ENCODE data around the gene HSD17B12. TPM values are rescaled to one million over a fixed set of nuclear protein-coding genes. Genes with fewer than 3 reads are reported as not detected.

HSD17B12 gene
- total and polyA plus RNA-seq, 2 donors (not counting 3 experiments of a cell fraction or from before 2014, with no cell fraction given): 41.5 to 96.5 TPM

DNA sequence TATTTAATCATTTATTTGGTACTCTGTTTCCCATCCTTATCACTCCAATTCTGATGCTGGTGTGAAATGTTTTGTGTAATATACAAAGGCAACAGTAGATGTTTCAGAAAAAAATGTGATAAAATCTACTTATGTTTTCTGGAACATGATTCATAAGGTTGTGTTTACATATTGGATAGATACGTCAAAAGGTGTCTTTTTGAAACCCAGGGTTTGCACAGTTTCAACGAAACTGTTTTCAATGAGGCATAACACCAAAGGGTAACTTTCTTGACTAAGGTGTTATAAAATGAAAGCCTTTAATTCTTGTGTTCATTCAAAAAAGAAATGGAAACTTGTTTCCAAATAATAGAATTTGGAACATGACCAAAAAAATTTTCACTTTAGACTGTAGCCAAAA, 33.8 kb upstream of the HSD17B12 start:
- H3K4me2 ChIP-seq (ENCODE audit: insufficient read depth, low read length): no peak overlapping the region
- no peak for TF ChIP-seq POLR2AphosphoS5 (IDR thresholded peaks at IDR 0.05; ENCODE audit: insufficient read depth, low read depth, low read length)
- TF ChIP-seq, protein P1, sequence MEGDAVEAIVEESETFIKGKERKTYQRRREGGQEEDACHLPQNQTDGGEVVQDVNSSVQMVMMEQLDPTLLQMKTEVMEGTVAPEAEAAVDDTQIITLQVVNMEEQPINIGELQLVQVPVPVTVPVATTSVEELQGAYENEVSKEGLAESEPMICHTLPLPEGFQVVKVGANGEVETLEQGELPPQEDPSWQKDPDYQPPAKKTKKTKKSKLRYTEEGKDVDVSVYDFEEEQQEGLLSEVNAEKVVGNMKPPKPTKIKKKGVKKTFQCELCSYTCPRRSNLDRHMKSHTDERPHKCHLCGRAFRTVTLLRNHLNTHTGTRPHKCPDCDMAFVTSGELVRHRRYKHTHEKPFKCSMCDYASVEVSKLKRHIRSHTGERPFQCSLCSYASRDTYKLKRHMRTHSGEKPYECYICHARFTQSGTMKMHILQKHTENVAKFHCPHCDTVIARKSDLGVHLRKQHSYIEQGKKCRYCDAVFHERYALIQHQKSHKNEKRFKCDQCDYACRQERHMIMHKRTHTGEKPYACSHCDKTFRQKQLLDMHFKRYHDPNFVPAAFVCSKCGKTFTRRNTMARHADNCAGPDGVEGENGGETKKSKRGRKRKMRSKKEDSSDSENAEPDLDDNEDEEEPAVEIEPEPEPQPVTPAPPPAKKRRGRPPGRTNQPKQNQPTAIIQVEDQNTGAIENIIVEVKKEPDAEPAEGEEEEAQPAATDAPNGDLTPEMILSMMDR (IDR thresholded peaks at IDR 0.05; ENCODE audit: extremely low read depth in 1 of 2, insufficient read depth in 1 of 2, low read depth in 1 of 2, low read length in 2 of 2): no peak
- no peak for TF ChIP-seq JUN (IDR thresholded peaks at IDR 0.05; ENCODE audit: borderline replicate concordance, insufficient read depth, insufficient read length, low read depth)
- no peaks in the 10 kb centered on the region for H4K20me1 ChIP-seq (replicated peaks; ENCODE audit: control insufficient read depth, extremely low read depth, insufficient read depth, low read length)
- dilution Hi-C loops (cut with MboI; ENCODE audit: extremely low pct_ligation_motif_present, low sequenced_read_pairs) (no loop called here), intact Hi-C loops (cut with micrococcal nuclease) (no loop called here)
- H3K79me2 ChIP-seq (ENCODE audit: control insufficient read depth, insufficient read depth, low read length): peaks cover 17% of the 10 kb centered on the region
- no peaks in the 10 kb centered on the region for H3K9me1 ChIP-seq (replicated peaks; ENCODE audit: control insufficient read depth, extremely low read depth, insufficient read depth, low read length)
- H3K4me1 ChIP-seq (ENCODE audit: control insufficient read depth, extremely low read depth, insufficient read depth, low read length): peaks cover 13% of the 10 kb centered on the region
- no peaks in the 10 kb centered on the region for H3K9me3 ChIP-seq (replicated peaks; ENCODE audit: control insufficient read depth, insufficient read depth, low read length)
- H3K36me3 ChIP-seq (ENCODE audit: control insufficient read depth in 2 of 2, extremely low read depth in 1 of 2, insufficient read depth in 2 of 2, low read length in 2 of 2): peaks cover 0 to 2% of the 10 kb centered on the region in 2 experiments
- no TSS peak for BruUV-seq (replicated peaks)
- H3K27me3 ChIP-seq (ENCODE audit: control insufficient read depth in 2 of 2, insufficient read depth in 2 of 2, low read length in 2 of 2): no peaks in the 10 kb centered on the region
- ChIA-PET POLR2A (no interaction called here), CTCF (no interaction called here)
- DNase-seq (ENCODE audit: low read depth, low spot score) (no peak), FAIRE-seq (no peak)
- no peak overlapping the region for H2AFZ ChIP-seq (ENCODE audit: low read depth, low read length)
- H3K9ac ChIP-seq (replicated peaks; ENCODE audit: extremely low read depth, insufficient read depth, low read length): no peak overlapping the region
- H3K4me3 ChIP-seq (replicated peaks in 1 of 3; ENCODE audit: insufficient read depth in 1 of 3, low read depth in 1 of 3, low read length in 3 of 3): no peak overlapping the region
- no peak overlapping the region for H3K27ac ChIP-seq (ENCODE audit: insufficient read depth, low read depth, low read length)

DNA sequence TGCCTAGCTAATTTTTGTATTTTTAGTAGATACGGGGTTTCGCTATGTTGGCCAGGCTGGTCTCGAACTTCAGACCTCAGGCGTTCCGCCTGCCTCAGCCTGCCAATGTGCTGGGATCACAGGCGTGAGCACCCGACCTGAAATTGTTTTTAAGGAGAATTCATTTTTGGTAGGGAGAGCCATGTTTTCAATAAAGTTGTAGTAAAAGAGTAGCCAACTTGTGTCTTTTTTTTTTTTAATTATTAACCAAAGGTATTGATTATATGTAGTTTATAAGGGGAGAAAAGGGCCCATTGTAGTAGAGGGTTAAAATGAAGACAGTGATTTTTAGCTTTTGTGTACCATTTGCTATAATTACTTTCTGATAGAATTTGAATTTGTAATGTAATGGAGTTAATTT, 31.6 kb upstream of the HSD17B12 start:
- ChIA-PET CTCF (no interaction called here), POLR2A (no interaction called here)
- FAIRE-seq: no peak
- no peak overlapping the region for H3K9ac ChIP-seq (replicated peaks; ENCODE audit: extremely low read depth, insufficient read depth, low read length)
- peaks cover 0 to 2% of the 10 kb centered on the region in 2 experiments for H3K36me3 ChIP-seq (ENCODE audit: control insufficient read depth in 2 of 2, extremely low read depth in 1 of 2, insufficient read depth in 2 of 2, low read length in 2 of 2)
- intact Hi-C loops (cut with micrococcal nuclease): no loop called here
- no peaks in the 10 kb centered on the region for H3K9me1 ChIP-seq (replicated peaks; ENCODE audit: control insufficient read depth, extremely low read depth, insufficient read depth, low read length)
- peaks cover 17% of the 10 kb centered on the region for H3K79me2 ChIP-seq (ENCODE audit: control insufficient read depth, insufficient read depth, low read length)
- no peak for DNase-seq (ENCODE audit: low read depth, low spot score)
- BruUV-seq (replicated peaks): no TSS peak
- peaks cover 8% of the 10 kb centered on the region for H3K4me1 ChIP-seq (ENCODE audit: control insufficient read depth, extremely low read depth, insufficient read depth, low read length)
- no peak overlapping the region for H3K4me2 ChIP-seq (ENCODE audit: insufficient read depth, low read length)
- TF ChIP-seq EZH2 (IDR thresholded peaks at IDR 0.05; ENCODE audit: borderline replicate concordance, low read depth, low read length, severe bottlenecking) (no peak), MYC (IDR thresholded peaks at IDR 0.05; ENCODE audit: low read depth, low read length) (no peak), POLR2AphosphoS5 (IDR thresholded peaks at IDR 0.05; ENCODE audit: insufficient read depth, low read depth, low read length) (no peak), JUN (IDR thresholded peaks at IDR 0.05; ENCODE audit: borderline replicate concordance, insufficient read depth, insufficient read length, low read depth) (no peak), POLR2A (IDR thresholded peaks at IDR 0.05; ENCODE audit: low read depth, low read length) (no peak), GATA2 (IDR thresholded peaks at IDR 0.05; ENCODE audit: insufficient read depth, insufficient read length, low read depth, low read length) (no peak), FOS (IDR thresholded peaks at IDR 0.05; ENCODE audit: borderline replicate concordance, insufficient read depth, low read length) (no peak)
- TF ChIP-seq, protein P1 (IDR thresholded peaks at IDR 0.05; ENCODE audit: extremely low read depth in 1 of 2, insufficient read depth in 1 of 2, low read depth in 1 of 2, low read length in 2 of 2): no peak
- TF ChIP-seq, protein P2, sequence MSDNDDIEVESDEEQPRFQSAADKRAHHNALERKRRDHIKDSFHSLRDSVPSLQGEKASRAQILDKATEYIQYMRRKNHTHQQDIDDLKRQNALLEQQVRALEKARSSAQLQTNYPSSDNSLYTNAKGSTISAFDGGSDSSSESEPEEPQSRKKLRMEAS (IDR thresholded peaks at IDR 0.05; ENCODE audit: insufficient read depth, insufficient read length): no peak
- no peaks in the 10 kb centered on the region for H3K9me3 ChIP-seq (replicated peaks; ENCODE audit: control insufficient read depth, insufficient read depth, low read length)
- H2AFZ ChIP-seq (ENCODE audit: low read depth, low read length): no peak overlapping the region
- H3K4me3 ChIP-seq (replicated peaks in 1 of 3; ENCODE audit: insufficient read depth in 1 of 3, low read depth in 1 of 3, low read length in 3 of 3): no peak overlapping the region
- H3K27me3 ChIP-seq (ENCODE audit: control insufficient read depth in 2 of 2, insufficient read depth in 2 of 2, low read length in 2 of 2): no peaks in the 10 kb centered on the region
- H4K20me1 ChIP-seq (replicated peaks; ENCODE audit: control insufficient read depth, extremely low read depth, insufficient read depth, low read length): no peaks in the 10 kb centered on the region
- H3K27ac ChIP-seq (ENCODE audit: insufficient read depth, low read depth, low read length): no peak overlapping the region
- dilution Hi-C loops (cut with MboI; ENCODE audit: extremely low pct_ligation_motif_present, low sequenced_read_pairs): no loop called here

Measured in endothelial cell of umbilical vein (primary cell).